ENCODE results near the gene MAGI3.
"Not testable (repeated sequence)": the region's sequence is repeated elsewhere in the genome, so short reads cannot be mapped to it uniquely, and the experiment has no call there.

MAGI3 gene

DNA sequence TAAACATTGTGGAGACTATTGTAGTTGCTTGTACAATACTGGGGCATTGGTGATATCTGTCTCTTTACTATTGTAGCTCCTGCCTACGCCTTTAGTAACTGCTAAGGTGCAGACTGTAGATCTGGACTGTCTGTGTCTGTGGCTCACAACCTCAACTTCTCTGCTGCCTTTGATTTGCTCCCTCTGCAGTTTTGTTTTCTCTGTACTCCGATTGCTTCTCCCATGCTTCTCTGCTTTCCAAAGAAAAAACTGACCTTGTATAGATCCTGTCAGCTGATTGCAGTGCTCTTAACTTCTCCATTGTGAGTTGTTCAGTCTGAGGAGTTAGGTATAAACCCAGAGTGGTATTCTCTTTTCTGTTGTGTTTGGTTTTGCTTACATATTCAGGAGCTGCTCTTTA is 15.3 kb downstream of the MAGI3 start:
- TF ChIP-seq JUND (IDR thresholded peaks at IDR 0.05; ENCODE audit: low read depth), result no peak
- DNase-seq (ENCODE audit: low read depth in 1 of 2, low spot score in 1 of 2), result no peak
- in situ Hi-C loops (cut with HindIII; ENCODE audit: low pct_unique_long_range_greater_than_20kb, low sequenced_read_pairs), result no loop called here

DNA sequence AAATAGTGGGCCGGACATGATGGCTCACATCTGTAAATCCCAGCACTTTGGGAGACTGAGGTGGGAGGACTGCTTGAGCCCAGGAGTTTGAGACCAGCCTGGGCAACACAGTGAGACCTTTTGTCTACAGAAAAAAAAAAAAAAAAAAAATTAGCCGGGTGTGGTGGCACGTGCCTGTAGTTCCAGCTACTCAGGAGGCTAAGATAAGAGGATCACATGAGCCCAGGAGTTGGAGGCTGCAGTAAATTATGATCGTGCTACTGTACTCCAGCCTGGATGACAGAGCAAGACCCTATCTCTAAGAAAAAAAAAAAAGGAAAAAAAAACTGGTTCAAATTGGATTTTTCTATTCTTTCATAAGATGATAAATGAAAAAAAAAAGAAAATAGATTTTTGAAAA is 15.8 kb downstream of the MAGI3 start:
- in situ Hi-C loops (cut with HindIII; ENCODE audit: low pct_unique_long_range_greater_than_20kb, low sequenced_read_pairs); DNase-seq (ENCODE audit: low read depth in 1 of 2, low spot score in 1 of 2): not testable (repeated sequence)

DNA sequence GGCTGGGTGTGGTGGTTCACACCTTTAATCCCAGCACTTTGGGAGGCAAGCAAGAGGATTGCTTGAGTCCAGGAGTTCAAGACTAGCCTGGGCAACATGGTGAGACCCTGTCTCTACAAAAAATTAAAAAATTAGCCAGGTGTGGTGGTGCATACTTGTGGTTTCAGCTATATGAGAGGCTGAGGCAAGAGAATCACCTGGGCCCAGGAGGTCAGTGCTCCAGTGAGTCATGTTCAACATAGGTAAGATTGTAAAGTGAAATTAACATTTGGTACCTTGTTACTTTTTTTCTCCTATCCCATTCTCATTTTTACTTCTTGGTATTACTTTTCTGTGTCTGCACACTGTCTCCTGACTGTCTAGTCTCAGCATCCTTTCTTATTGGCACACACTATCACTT is 19.0 kb downstream of the MAGI3 start:
- in situ Hi-C loops (cut with HindIII; ENCODE audit: low pct_unique_long_range_greater_than_20kb, low sequenced_read_pairs), result no loop called here
- DNase-seq (ENCODE audit: low read depth in 1 of 2, low spot score in 1 of 2), result no peak
- TF ChIP-seq JUND (IDR thresholded peaks at IDR 0.05; ENCODE audit: low read depth), result no peak

DNA sequence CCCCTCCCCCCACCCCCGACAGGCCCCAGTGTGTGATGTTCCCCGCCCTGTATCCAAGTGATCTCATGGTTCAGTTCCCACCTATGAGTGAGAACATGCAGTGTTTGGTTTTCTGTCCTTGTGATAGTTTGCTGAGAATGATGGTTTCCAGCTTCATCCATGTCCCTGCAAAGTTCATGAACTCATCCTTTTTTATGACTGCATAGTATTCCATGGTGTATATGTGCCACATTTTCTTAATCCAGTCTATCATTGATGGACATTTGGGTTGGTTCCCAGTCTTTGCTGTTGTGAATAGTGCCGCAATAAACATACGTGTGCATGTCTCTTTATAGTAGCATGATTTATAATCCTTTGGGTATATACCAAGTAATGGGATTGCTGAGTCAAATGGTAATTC is 21.7 kb downstream of the MAGI3 start:
- DNase-seq (ENCODE audit: low read depth in 1 of 2, low spot score in 1 of 2); in situ Hi-C loops (cut with HindIII; ENCODE audit: low pct_unique_long_range_greater_than_20kb, low sequenced_read_pairs): not testable (repeated sequence)

DNA sequence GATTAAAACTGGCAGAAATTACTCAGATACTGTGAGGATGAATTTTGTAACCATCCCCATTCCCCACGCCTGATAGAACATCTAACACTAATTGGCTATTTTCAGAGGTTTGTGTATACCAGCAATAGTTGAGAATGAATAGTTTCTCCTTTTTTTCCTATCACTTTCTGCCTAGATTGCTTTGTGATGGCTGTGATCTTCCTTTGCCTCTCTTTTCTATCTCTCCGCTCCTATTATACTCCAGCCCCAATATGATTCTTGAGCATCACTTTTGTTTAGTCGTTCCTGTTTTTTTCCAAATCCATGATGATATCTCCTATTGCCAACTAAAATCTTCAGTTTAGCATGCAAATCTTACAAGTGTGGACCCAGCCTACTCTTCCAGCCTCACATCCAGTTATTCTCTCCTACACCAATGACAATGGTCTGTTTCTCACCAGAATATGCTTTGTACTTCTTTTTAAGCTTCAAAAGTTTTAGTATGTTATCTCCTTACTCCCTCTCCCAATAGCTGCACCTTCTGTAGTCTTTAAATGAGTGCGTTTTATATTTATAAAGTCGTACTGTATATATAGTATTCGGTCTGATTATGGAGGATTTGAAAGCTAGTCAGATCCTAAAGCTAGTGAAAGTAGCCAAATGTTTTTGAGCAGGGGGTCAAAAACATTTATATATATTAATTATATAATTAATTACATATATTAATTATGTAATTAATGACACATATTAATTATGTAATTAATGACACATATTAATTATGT is 25.2 kb downstream of the MAGI3 start:
- in situ Hi-C loops (cut with HindIII; ENCODE audit: low pct_unique_long_range_greater_than_20kb, low sequenced_read_pairs), result no loop called here
- TF ChIP-seq JUND (IDR thresholded peaks at IDR 0.05; ENCODE audit: low read depth), result no peak
- DNase-seq (ENCODE audit: low read depth in 1 of 2, low spot score in 1 of 2), result peak in 1 of 2 experiments; percentile 18

DNA sequence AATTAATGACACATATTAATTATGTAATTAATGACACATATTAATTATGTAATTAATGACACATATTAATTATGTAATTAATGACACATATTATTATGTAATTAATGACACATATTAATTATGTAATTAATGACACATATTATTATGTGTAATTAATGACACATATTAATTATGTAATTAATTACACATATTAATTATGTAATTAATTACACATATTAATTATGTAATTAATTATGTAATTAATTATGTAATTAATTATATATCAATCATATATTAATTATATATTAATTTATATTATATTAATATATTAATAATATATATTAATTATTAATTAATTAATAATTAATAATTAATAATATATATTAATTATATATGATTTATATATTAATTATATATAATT is 25.8 kb downstream of the MAGI3 start:
- in situ Hi-C loops (cut with HindIII; ENCODE audit: low pct_unique_long_range_greater_than_20kb, low sequenced_read_pairs); DNase-seq (ENCODE audit: low read depth in 1 of 2, low spot score in 1 of 2): not testable (repeated sequence)

DNA sequence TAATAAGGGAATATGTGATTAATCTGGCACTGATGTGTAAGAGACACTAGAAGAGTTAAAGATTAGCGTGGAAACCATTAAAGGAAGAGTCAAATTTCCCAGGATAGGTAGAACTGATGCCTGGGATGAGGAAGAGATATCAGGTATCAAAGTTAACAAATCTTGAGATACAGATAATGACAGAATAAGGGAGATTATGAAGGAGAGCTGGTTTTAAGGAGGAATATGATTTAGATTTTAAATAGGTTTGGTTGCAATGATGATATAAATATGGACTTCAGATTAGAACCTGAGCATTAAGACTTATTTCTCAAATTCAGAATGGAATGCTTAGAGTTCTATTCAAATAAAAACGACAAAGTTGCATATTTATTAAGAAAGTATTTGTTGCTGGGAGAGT is 26.2 kb downstream of the MAGI3 start:
- no peak for TF ChIP-seq JUND (IDR thresholded peaks at IDR 0.05; ENCODE audit: low read depth)
- DNase-seq (ENCODE audit: low read depth in 1 of 2, low spot score in 1 of 2), result no peak
- in situ Hi-C loops (cut with HindIII; ENCODE audit: low pct_unique_long_range_greater_than_20kb, low sequenced_read_pairs), result no loop called here

DNA sequence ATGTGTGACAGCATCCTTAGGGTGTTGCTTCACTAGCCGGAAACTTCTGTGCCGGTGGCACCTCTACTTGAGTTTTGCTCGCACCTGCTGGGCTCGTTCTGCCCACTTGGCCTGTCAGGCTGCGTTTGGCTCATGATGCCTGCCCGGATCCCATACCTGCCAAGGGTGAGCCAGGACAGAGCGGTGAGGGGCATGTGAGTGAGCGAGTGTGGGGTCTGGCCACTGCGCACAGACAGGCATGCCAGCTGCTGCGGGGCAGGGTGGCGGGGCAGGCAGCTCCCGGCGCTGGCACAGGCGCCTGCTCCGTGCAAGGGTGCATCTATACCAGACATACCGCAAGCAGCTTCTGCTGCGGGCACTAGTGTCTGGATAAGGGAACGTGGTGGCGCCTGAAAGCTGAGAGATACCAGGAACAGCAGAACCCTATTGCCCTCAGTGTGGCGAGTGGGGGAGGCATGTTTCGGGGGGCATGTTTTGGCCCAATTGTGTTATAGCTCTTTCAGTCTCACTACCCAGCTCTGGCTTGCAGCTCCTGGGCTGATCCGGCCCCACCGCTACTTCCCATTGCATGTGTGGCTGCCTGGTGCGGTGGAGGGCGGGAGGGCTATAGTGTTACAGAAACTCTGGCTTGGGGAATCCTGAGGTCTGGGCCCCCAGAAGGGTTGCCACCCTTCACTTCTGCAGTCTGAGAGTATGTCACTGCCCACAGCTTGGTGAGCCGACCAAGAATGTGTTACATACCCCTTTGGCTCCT is 32.2 kb downstream of the MAGI3 start:
- no peak for TF ChIP-seq JUND (IDR thresholded peaks at IDR 0.05; ENCODE audit: low read depth)
- no peak for DNase-seq (ENCODE audit: low read depth in 1 of 2, low spot score in 1 of 2)
- in situ Hi-C loops (cut with HindIII; ENCODE audit: low pct_unique_long_range_greater_than_20kb, low sequenced_read_pairs), result no loop called here

DNA sequence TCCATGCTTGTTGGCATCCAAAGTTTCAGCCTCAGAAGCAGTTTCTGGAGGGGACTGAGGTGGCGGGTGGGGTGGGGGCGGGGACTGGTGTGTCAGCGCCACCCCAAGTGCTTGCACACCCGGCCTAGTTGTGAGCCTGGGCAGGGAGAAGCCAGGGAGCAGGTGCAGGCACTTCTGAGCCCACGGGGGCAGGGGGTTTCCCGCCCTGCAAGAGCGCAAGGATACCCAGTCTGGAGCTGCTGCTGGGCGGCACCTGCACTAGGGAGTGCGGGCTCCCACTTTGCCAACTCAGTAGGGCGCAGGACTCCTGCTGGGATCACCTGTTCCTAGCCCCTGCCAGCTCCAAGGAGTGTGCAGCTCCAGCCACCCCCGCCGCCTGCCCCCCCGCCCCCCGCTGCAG is 33.5 kb downstream of the MAGI3 start:
- no peak for DNase-seq (ENCODE audit: low read depth in 1 of 2, low spot score in 1 of 2)
- in situ Hi-C loops (cut with HindIII; ENCODE audit: low pct_unique_long_range_greater_than_20kb, low sequenced_read_pairs), result no loop called here
- no peak for TF ChIP-seq JUND (IDR thresholded peaks at IDR 0.05; ENCODE audit: low read depth)

DNA sequence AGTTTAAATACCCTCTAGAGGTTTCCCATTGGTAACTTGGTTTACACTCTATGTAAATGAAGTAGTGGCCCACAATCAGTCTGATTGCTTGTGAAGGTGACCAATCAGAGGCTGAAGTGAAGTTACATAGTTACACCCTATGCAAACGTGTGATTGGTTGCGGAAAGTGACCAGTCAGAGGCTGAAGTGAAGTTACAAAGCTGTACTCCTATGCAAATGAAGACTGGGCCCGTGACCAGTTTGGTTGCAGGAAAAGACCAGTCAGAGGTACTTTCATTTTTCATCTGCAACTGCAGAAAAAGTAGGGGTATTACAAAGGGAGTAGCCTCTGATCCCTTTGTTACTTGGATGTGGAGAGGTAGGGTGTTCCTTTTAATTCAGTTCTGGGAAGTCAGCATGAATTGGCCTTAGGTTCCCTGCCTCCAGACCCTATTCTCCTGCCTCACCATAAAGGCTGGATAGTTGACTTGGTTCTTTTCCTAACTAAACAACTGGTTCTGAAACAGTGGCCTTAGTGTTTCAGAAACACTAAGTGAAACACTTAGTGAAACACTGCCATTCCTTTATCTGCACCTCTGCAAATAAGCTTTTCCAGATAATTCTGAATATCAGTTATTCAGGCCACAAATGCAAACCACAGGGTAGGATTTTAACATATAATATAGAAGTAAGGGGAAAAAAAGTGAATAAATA is 39.3 kb downstream of the MAGI3 start:
- in situ Hi-C loops (cut with HindIII; ENCODE audit: low pct_unique_long_range_greater_than_20kb, low sequenced_read_pairs), result no loop called here
- TF ChIP-seq JUND (IDR thresholded peaks at IDR 0.05; ENCODE audit: low read depth), result no peak
- DNase-seq (ENCODE audit: low read depth in 1 of 2, low spot score in 1 of 2), result peak in 1 of 2 experiments; percentile 57

DNA sequence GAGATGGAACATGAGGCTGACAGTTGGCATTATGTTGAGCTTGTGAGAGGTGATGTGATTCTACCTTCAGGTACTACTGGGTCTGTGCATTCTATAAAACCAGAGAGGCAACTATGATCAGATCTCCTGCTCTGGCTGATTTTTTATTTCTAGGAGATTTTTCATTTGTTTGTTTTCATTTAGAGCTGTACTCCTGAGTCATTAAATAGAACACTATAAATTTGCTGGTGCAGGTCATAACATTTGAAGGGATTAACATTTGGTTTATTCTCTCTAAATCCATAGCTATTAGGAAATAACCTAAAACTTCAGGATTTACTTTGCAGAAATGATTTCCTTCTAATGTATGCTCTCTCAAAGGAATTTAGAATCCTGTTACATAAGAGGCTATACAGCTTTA is 42.9 kb downstream of the MAGI3 start:
- in situ Hi-C loops (cut with HindIII; ENCODE audit: low pct_unique_long_range_greater_than_20kb, low sequenced_read_pairs), result no loop called here
- DNase-seq (ENCODE audit: low read depth in 1 of 2, low spot score in 1 of 2), result no peak
- TF ChIP-seq JUND (IDR thresholded peaks at IDR 0.05; ENCODE audit: low read depth), result no peak

DNA sequence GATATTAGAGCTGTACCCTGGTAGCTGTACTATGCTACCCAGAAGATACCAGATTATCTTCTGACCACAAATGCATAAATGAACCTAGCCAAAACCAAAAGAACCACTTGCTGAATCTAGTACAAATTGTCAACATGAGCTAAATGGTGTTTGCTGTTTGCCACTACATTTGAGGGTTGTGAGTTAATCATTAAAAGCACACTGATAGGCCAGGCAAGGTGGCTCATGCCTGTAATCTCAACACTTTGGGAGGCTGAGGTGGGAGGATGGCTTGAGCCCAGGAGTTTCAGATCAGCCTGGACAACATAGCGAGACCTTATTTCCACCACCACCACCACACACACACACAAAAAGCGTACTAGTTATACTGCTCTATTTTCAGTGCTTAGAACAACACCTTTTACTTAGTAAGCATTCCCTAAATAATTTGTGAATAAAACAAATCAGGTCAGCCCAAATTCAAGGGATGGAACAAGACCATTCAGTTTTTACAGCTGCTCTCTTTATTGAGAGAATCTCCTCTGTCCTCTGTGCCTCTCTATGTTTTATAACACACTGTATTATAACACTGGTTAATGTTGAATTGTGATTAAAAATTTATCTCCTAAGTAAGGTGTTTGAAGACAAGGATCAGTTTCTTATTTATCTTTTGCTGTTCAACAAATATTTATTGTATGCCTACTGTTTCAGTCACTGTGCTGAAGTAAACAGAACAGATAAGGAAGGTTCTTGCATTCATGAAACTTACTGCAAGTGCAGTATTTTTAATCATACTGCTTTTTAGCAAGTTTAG is 44.0 kb downstream of the MAGI3 start:
- TF ChIP-seq JUND (IDR thresholded peaks at IDR 0.05; ENCODE audit: low read depth), result no peak
- in situ Hi-C loops (cut with HindIII; ENCODE audit: low pct_unique_long_range_greater_than_20kb, low sequenced_read_pairs), result no loop called here
- DNase-seq (ENCODE audit: low read depth in 1 of 2, low spot score in 1 of 2), result no peak

DNA sequence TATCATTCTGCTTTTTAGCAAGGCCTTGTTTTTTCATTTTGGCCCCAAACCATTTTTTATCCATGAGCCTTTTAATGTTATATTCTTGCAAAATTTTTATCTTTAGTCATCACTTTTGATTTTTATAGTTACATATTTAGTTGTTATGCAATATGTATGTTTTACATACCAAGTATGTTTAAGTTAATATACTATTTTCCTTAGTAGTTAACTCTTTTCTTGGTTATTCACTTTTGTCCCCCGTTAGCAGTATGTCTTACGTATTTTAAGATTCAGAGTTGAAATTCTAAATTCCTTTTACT is 44.5 kb downstream of the MAGI3 start:
- no peak for TF ChIP-seq JUND (IDR thresholded peaks at IDR 0.05; ENCODE audit: low read depth)
- no peak for DNase-seq (ENCODE audit: low read depth in 1 of 2, low spot score in 1 of 2)
- in situ Hi-C loops (cut with HindIII; ENCODE audit: low pct_unique_long_range_greater_than_20kb, low sequenced_read_pairs), result no loop called here

Measured in T47D (cell line).